ENCODE data around the gene NUDT1.

- no peak for TF ChIP-seq CTCF (IDR thresholded peaks at IDR 0.05)
- TF ChIP-seq SIN3A (IDR thresholded peaks at IDR 0.05; ENCODE audit: borderline replicate concordance, insufficient read depth, low read depth, low read length): no peak
- no peak for TF ChIP-seq REST (IDR thresholded peaks at IDR 0.05; ENCODE audit: insufficient read depth in 1 of 2, low read depth in 2 of 2, low read length in 1 of 2)
Observed at GRCh38 chr7:2299131-2299829, 57.3 kb downstream of the NUDT1 start.
